ENCODE measurements around the gene SELP.

SELP gene

GRCh38 chr1:169620565-169620964 lies 9.4 kb downstream of the SELP start:
- no peak for DNase-seq (ENCODE audit: low spot score)

- no peak for DNase-seq (ENCODE audit: low spot score)
Measured at GRCh38 chr1:169618367-169618766, 11.6 kb downstream of the SELP start.

- no peak for DNase-seq (ENCODE audit: low spot score)
Measured at GRCh38 chr1:169615803-169616202, 14.1 kb downstream of the SELP start.

GRCh38 chr1:169610858-169611257 lies 19.1 kb downstream of the SELP start:
- no peak for DNase-seq (ENCODE audit: low spot score)

GRCh38 chr1:169610108-169610507 lies 19.8 kb downstream of the SELP start:
- DNase-seq (ENCODE audit: low spot score), result no peak

GRCh38 chr1:169608226-169608625 lies 21.7 kb downstream of the SELP start:
- DNase-seq (ENCODE audit: low spot score), result no peak

GRCh38 chr1:169604781-169605560 lies 25.0 kb downstream of the SELP start:
- peak; percentile 66 for DNase-seq (ENCODE audit: low spot score)

- DNase-seq (ENCODE audit: low spot score), result peak; percentile 45
Measured at GRCh38 chr1:169601096-169601881, 28.6 kb downstream of the SELP start.

GRCh38 chr1:169595764-169596711 lies 33.9 kb downstream of the SELP start:
- DNase-seq (ENCODE audit: low spot score), result no peak

GRCh38 chr1:169594391-169594790 lies 35.5 kb downstream of the SELP start:
- no peak for DNase-seq (ENCODE audit: low spot score)

GRCh38 chr1:169590932-169591331 lies 39.0 kb downstream of the SELP start:
- DNase-seq (ENCODE audit: low spot score), result no peak

GRCh38 chr1:169588785-169589485 lies 41.0 kb downstream of the SELP start:
- DNase-seq (ENCODE audit: low spot score), result peak; percentile 38

- DNase-seq (ENCODE audit: low spot score), result no peak
Measured at GRCh38 chr1:169588112-169588511, 41.8 kb downstream of the SELP start.

- peak; percentile 76 for DNase-seq (ENCODE audit: low spot score)
Measured at GRCh38 chr1:169586395-169587255, 43.3 kb downstream of the SELP start, which contains the start of gene F5. TSS of gene F5 (minus strand) at chr1:169586481. CDS start at chr1:169586386, 95 bp downstream.

GRCh38 chr1:169586067-169586394 lies 43.9 kb downstream of the SELP start:
- no peak for DNase-seq (ENCODE audit: low spot score)

GRCh38 chr1:169585181-169585580 lies 44.7 kb downstream of the SELP start:
- DNase-seq (ENCODE audit: low spot score), result no peak

GRCh38 chr1:169584483-169585144 lies 45.3 kb downstream of the SELP start:
- peak; percentile 35 for DNase-seq (ENCODE audit: low spot score)

- DNase-seq (ENCODE audit: low spot score), result no peak
Measured at GRCh38 chr1:169577981-169578738, 51.8 kb downstream of the SELP start.

- DNase-seq (ENCODE audit: low spot score), result no peak
Measured at GRCh38 chr1:169576935-169577331, 53.0 kb downstream of the SELP start.
